Hepatocyte (in vitro differentiated cells): ENCODE data around the gene BTBD19.

Source experiments
- EZH2 ChIP-seq: fragments of 200-600 bp; sonication (generic); IDR thresholded peaks from 2 replicates; pipeline ENCODE4 v1.6.1; 2016; ENCODE audit warnings: antibody characterized with exemption, mild to moderate bottlenecking, borderline replicate concordance
- TF ChIP-seq, protein P1 (sequence below): fragments of 200-600 bp; sonication (generic); IDR thresholded peaks from 2 replicates; pipeline ENCODE4 v1.5.1; 2016; ENCODE audit warnings: antibody characterized with exemption, mild to moderate bottlenecking; ENCODE audit not compliant: poor library complexity

GRCh38 chr1:44822131-44822701, 13.9 kb downstream of the BTBD19 start:
- TF ChIP-seq, protein P1, sequence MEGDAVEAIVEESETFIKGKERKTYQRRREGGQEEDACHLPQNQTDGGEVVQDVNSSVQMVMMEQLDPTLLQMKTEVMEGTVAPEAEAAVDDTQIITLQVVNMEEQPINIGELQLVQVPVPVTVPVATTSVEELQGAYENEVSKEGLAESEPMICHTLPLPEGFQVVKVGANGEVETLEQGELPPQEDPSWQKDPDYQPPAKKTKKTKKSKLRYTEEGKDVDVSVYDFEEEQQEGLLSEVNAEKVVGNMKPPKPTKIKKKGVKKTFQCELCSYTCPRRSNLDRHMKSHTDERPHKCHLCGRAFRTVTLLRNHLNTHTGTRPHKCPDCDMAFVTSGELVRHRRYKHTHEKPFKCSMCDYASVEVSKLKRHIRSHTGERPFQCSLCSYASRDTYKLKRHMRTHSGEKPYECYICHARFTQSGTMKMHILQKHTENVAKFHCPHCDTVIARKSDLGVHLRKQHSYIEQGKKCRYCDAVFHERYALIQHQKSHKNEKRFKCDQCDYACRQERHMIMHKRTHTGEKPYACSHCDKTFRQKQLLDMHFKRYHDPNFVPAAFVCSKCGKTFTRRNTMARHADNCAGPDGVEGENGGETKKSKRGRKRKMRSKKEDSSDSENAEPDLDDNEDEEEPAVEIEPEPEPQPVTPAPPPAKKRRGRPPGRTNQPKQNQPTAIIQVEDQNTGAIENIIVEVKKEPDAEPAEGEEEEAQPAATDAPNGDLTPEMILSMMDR: no peak
- no peak for TF ChIP-seq EZH2
